ENCODE results near the gene SLC25A46. TPM values are rescaled to one million over a fixed set of nuclear protein-coding genes. Genes with fewer than 3 reads are reported as not detected.
"Not testable (repeated sequence)": the region's sequence is repeated elsewhere in the genome, so short reads cannot be mapped to it uniquely, and the experiment has no call there.

The SLC25A46 gene
- 37.9 TPM for total RNA-seq
- long read RNA-seq, transcript SLC25A46-201 (8 exons, 2,385 nt): major isoform, 28 of 35 reads
- long read RNA-seq, partial matches to known transcripts: 5 of 35 reads
- long read RNA-seq, other reads (novel, unspliced or antisense): 2 of 35 reads

- H3K4me3 ChIP-seq: peak within 1 kb of the TSS; percentile 82
- H3K9me3 ChIP-seq: no peaks in the 10 kb centered on the region
- intact Hi-C loops (cut with DNase I): no loop called here
- H3K27me3 ChIP-seq (ENCODE audit: low read depth): no peaks in the 10 kb centered on the region
- H3K36me3 ChIP-seq: no peaks in the 10 kb centered on the region
- H3K27ac ChIP-seq: peak within 1 kb of the TSS; percentile 92
- ATAC-seq (peak; percentile 97 to 99), DNase-seq (peak; percentile 91)
- TF ChIP-seq, protein P1, sequence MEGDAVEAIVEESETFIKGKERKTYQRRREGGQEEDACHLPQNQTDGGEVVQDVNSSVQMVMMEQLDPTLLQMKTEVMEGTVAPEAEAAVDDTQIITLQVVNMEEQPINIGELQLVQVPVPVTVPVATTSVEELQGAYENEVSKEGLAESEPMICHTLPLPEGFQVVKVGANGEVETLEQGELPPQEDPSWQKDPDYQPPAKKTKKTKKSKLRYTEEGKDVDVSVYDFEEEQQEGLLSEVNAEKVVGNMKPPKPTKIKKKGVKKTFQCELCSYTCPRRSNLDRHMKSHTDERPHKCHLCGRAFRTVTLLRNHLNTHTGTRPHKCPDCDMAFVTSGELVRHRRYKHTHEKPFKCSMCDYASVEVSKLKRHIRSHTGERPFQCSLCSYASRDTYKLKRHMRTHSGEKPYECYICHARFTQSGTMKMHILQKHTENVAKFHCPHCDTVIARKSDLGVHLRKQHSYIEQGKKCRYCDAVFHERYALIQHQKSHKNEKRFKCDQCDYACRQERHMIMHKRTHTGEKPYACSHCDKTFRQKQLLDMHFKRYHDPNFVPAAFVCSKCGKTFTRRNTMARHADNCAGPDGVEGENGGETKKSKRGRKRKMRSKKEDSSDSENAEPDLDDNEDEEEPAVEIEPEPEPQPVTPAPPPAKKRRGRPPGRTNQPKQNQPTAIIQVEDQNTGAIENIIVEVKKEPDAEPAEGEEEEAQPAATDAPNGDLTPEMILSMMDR (IDR thresholded peaks at IDR 0.05): no peak
- H3K4me1 ChIP-seq: peaks cover 19% of the 10 kb centered on the region
Observed at GRCh38 chr5:110738812-110739651, at the start of gene SLC25A46. Gene SLC25A46, plus strand, starts transcription at chr5:110739007. Its CDS starts 113 bp downstream, at chr5:110739120.

GRCh38 chr5:110690587-110690986 lies 48.2 kb upstream of the SLC25A46 start:
- intact Hi-C loops (cut with DNase I); H3K4me3 ChIP-seq; ATAC-seq; H3K36me3 ChIP-seq; DNase-seq; H3K27me3 ChIP-seq (ENCODE audit: low read depth); H3K27ac ChIP-seq; H3K9me3 ChIP-seq; H3K4me1 ChIP-seq: not testable (repeated sequence)

- H3K4me3 ChIP-seq; H3K27me3 ChIP-seq (ENCODE audit: low read depth); H3K4me1 ChIP-seq; H3K27ac ChIP-seq; intact Hi-C loops (cut with DNase I); ATAC-seq; H3K36me3 ChIP-seq; H3K9me3 ChIP-seq; DNase-seq: not testable (repeated sequence)
Observed at GRCh38 chr5:110692669-110693068, 46.1 kb upstream of the SLC25A46 start.

GRCh38 chr5:110702300-110702699 lies 36.5 kb upstream of the SLC25A46 start:
- no peak overlapping the region for H3K4me3 ChIP-seq
- DNase-seq (no peak), ATAC-seq (no peak)
- no peaks in the 10 kb centered on the region for H3K4me1 ChIP-seq
- H3K27ac ChIP-seq: no peak overlapping the region
- intact Hi-C loops (cut with DNase I): no loop called here
- H3K27me3 ChIP-seq (ENCODE audit: low read depth): no peaks in the 10 kb centered on the region
- no peaks in the 10 kb centered on the region for H3K36me3 ChIP-seq
- no peaks in the 10 kb centered on the region for H3K9me3 ChIP-seq
- TF ChIP-seq, protein P1 (IDR thresholded peaks at IDR 0.05): no peak

DNA sequence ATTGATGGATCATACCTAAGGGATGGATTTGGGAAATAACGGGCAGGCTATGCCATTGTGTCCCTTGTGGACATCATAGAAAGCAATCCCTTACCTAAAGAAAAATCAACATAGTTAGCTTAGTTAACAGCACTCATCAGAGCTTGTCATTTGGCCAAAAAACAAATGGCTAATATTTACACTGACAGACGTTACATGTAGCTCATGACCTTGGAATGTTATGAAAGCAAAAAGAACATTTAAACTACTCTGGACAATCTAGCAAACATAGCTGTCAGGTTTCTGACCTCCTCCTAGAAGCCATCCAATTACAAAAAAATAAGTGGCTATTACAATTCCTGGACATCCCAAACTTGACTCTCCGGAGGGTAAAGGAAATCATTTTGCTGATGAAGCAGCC lies 36.1 kb upstream of the SLC25A46 start:
- TF ChIP-seq, protein P1 (IDR thresholded peaks at IDR 0.05): no peak
- no peaks in the 10 kb centered on the region for H3K27me3 ChIP-seq (ENCODE audit: low read depth)
- DNase-seq (no peak), ATAC-seq (no peak)
- no peaks in the 10 kb centered on the region for H3K4me1 ChIP-seq
- H3K9me3 ChIP-seq: no peaks in the 10 kb centered on the region
- intact Hi-C loops (cut with DNase I): no loop called here
- no peak overlapping the region for H3K27ac ChIP-seq
- H3K36me3 ChIP-seq: no peaks in the 10 kb centered on the region
- no peak overlapping the region for H3K4me3 ChIP-seq

- DNase-seq (no peak), ATAC-seq (peak in 1 of 2 donors; percentile 23)
- no peak overlapping the region for H3K4me3 ChIP-seq
- H3K9me3 ChIP-seq: no peaks in the 10 kb centered on the region
- intact Hi-C loops (cut with DNase I): no loop called here
- no peak overlapping the region for H3K27ac ChIP-seq
- H3K4me1 ChIP-seq: no peaks in the 10 kb centered on the region
- no peaks in the 10 kb centered on the region for H3K27me3 ChIP-seq (ENCODE audit: low read depth)
- TF ChIP-seq, protein P1 (IDR thresholded peaks at IDR 0.05): no peak
- H3K36me3 ChIP-seq: no peaks in the 10 kb centered on the region
Observed at GRCh38 chr5:110703481-110703880, 35.3 kb upstream of the SLC25A46 start.
